DMS79 treated with DMSO at 0.1 percent for 48 hours (cell line): Measurements from ENCODE around the gene RNF13.

ENCODE experiments used
- DNase-seq: peaks from one replicate; lab custom pipeline; 2025; lab: John Stamatoyannopoulos, UW

RNF13 gene

DNA sequence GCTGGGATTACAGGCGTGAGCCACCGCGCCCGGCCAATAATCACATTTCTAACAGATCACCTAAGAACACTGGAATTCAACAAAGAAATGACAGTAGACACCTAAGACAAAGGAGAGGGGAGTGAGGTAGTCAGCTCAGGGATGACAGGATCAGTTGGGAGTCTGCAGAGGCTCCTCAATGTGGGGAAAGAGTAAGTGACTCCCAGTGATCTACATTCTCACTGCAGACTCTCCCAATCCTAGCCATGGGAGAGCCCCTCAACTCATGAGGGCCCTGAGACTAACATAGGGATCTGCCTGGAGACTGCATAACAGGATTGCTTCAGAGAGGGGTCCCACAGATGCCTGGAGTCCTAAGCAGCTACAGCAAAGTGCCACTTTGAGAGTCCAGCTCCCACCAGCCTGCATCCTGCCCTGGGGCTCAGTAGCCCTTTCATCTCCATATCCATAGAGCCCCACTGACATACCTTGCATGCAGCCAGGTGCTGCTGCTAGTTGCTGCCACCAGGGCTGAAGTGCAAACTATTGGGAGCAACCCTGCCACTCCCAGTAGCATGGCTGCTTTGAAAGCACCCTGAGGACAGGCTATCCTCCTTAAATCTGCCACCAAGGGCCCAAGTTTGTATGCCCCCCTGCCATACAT, 179.5 kb downstream of the RNF13 start:
- no peak for DNase-seq

DNA sequence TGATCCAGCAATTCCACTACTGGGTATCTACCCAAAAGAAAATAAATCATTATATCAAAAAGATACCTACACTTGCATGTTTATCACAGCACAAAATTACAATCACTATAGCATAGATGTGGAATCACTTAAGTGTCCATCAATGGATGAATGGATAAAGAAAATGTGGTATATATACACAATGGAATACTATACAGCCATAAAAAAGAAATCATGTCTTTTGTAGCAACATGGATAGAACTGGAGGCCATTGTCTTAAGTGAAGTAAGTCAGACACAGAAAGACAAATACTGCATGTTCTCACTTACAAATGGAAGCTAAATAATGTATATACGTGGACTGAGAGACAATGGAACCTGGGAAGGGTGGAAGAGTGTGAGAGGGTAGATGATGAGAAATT, 185.9 kb downstream of the RNF13 start:
- no peak for DNase-seq

DNA sequence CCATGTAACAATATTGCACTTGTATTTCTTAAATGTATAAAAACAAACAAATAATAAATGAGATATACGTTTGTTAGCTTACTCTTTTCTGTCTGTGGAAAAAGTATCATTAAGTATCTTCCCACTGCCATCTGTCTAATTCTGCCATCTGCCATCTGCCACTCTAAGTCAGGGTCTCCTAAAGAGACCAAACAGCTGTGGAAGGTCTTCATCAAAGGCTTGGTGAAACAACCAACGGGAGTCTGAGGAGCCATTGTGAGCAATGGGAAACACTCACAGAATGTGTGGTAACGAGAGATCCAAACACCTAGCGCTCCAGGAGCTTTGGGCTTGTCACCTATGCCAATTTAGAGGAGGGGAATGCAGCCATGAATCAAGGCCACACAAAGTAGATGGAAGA, 186.4 kb downstream of the RNF13 start:
- no peak for DNase-seq

DNA sequence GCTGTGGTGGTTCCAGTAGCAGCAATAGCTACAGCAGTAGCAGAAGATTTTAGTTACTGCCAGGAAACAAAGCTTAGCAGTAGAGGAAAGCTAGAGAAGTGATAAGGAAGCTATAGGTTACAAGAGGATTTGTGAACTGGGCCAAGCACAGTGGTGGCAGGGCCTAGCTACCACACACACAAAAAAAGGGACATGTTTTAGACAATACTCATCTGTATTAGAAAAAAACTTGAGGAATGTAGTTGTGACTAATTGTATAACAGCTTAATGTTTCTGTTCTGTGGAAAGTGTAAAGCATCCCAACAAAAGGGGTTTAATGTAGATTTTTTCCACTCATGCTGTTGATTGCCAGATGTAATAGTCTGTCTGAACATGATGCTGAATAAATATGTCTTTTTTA, 187.6 kb downstream of the RNF13 start:
- DNase-seq, result no peak

DNA sequence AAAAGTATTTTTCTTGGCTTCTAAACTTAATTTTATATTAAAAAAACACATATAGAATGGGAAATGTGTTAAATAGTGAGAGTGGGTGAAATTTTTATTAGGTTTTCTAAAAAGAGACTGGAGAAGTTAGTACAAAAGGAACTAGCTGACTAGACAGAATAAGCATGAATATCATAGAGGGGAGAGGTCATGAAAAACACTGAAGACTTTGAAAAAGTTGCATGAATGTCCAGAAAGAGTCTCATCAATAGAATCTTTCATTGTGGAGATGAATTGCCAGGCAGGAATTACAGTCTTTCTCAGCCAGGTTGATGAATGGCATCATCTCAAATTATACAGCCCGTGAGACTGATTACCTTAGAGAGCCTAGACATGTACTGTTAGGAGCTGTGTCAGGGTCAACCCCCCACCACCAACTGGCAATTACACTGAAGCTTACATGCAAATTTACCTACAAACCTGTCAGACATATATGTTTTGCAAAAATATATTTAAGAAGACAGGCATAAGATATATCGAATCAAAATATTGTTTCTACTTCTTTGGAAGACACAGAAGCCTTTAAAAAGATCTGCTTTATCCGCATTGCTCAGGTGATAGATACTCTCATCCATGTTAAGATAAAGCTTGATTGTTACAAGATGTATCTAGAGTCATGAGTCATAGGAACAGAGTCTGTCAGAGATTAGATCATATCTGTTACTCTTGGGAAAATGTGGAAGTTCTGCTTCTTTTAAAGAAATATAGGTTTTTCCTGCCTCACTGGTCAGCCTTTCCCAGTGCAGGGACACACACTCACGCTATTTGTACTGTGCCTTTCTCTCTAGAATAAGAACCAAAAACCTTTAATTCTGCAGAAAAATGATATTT, 192.5 kb downstream of the RNF13 start:
- no peak for DNase-seq

DNA sequence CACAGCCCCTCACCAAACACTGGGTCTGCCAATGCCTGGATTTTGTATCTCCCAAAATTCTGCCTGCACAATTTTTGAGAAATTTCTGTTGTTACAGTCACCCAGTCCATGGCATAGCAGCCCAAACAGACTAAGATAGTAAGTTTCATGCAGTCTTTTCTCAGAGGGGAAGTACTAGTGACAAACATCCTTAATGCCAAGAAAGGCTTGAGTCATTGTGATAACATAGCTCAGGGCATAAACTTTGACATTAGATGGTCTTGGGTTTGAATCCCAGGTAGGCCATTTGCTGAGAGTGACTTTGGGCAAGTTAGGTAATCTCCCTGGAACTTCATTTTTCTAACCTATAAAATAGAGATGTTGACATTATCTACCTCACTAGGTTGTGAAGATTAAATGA, 193.8 kb downstream of the RNF13 start:
- DNase-seq, result no peak
